NOMO-1 treated with DMSO at 0.1 percent for 48 hours (cell line): ENCODE results near the gene M1AP.
A peak's percentile ranks its signal among the peaks of the same experiment; 100 is the strongest.

Experiments used
- DNase-seq: peaks from one replicate; lab custom pipeline; 2025; ENCODE audit not compliant: unreplicated experiment; lab: John Stamatoyannopoulos, UW

Gene M1AP

GRCh38 chr2:74550231-74550630, 97.9 kb downstream of the M1AP start:
- no peak for DNase-seq

GRCh38 chr2:74548900-74549826, 99.0 kb downstream of the M1AP start:
- DNase-seq = peak; percentile 32

GRCh38 chr2:74548285-74548899, 99.7 kb downstream of the M1AP start:
- DNase-seq = no peak

- no peak for DNase-seq
Observed at GRCh38 chr2:74546004-74546403, 102.1 kb downstream of the M1AP start.

- no peak for DNase-seq
Observed at GRCh38 chr2:74544634-74545033, 103.5 kb downstream of the M1AP start.

GRCh38 chr2:74542978-74543377, 105.2 kb downstream of the M1AP start:
- DNase-seq = no peak

- DNase-seq = no peak
Observed at GRCh38 chr2:74540291-74540690, 107.8 kb downstream of the M1AP start.

- peak; percentile 25 for DNase-seq
Observed at GRCh38 chr2:74538881-74539339, 109.2 kb downstream of the M1AP start.

GRCh38 chr2:74537140-74537539, 111.0 kb downstream of the M1AP start:
- DNase-seq = no peak

- no peak for DNase-seq
Observed at GRCh38 chr2:74536166-74536950, 111.8 kb downstream of the M1AP start.

GRCh38 chr2:74535440-74535965, 112.6 kb downstream of the M1AP start:
- DNase-seq = no peak

- DNase-seq = no peak
Observed at GRCh38 chr2:74534411-74534810, 113.7 kb downstream of the M1AP start.

GRCh38 chr2:74533464-74533863, 114.7 kb downstream of the M1AP start:
- DNase-seq = no peak

- DNase-seq = peak; percentile 35
Observed at GRCh38 chr2:74532222-74532621, 115.9 kb downstream of the M1AP start.

- no peak for DNase-seq
Observed at GRCh38 chr2:74531666-74532065, 116.5 kb downstream of the M1AP start.

GRCh38 chr2:74530239-74531187, 117.6 kb downstream of the M1AP start:
- DNase-seq = peak; percentile 30

- peak; percentile 98 for DNase-seq
Observed at GRCh38 chr2:74529357-74530238, 118.5 kb downstream of the M1AP start, which contains the start of the genes AUP1 and HTRA2. TSS of gene AUP1 (minus strand) at chr2:74529706. CDS start at chr2:74529629, 77 bp downstream. TSS of gene HTRA2 (plus strand) at chr2:74529933. CDS start at chr2:74530007, 74 bp downstream.

- DNase-seq = peak; percentile 6
Observed at GRCh38 chr2:74528600-74529356, 119.4 kb downstream of the M1AP start.
